ENCODE data around the gene CREB3L2.
"Not testable (repeated sequence)": the region's sequence is repeated elsewhere in the genome, so short reads cannot be mapped to it uniquely, and the experiment has no call there.

CREB3L2 gene

GRCh38 chr7:137986252-137987017 is 15.5 kb downstream of the CREB3L2 start:
- H3K27ac Mint-ChIP-seq: no peak overlapping the region
- no peak for DNase-seq
- H3K4me3 Mint-ChIP-seq: no peak overlapping the region
- peaks cover 5% of the 10 kb centered on the region for H3K4me1 Mint-ChIP-seq
- no peaks in the 10 kb centered on the region for H3K27me3 Mint-ChIP-seq
- ATAC-seq: no peak
- H3K9me3 Mint-ChIP-seq: peaks cover 5 to 20% of the 10 kb centered on the region in 2 donors

DNA sequence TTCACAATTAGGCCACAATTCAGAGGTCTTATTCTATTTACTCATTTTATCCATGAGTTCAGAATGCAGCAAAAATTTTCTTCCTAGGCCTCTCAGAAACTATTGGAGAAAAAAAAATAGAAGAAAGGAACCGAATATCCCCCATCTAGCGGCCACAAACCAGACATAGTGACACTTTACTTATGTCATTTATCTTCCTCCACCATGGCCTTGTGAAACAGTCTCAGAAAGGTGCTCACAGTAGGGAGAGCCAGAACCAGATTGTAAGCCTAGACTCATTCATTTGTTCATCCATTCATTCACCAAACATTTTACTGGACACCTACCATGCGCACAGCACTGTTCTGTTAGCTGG is 16.0 kb downstream of the CREB3L2 start:
- H3K27me3 Mint-ChIP-seq: no peaks in the 10 kb centered on the region
- DNase-seq: no peak
- no peak overlapping the region for H3K27ac Mint-ChIP-seq
- no peak overlapping the region for H3K4me3 Mint-ChIP-seq
- H3K9me3 Mint-ChIP-seq: peaks cover 5 to 20% of the 10 kb centered on the region in 2 donors
- peaks cover 5% of the 10 kb centered on the region for H3K4me1 Mint-ChIP-seq
- no peak for ATAC-seq

GRCh38 chr7:137985253-137985896 is 16.5 kb downstream of the CREB3L2 start:
- no peaks in the 10 kb centered on the region for H3K27me3 Mint-ChIP-seq
- no peak overlapping the region for H3K4me3 Mint-ChIP-seq
- H3K9me3 Mint-ChIP-seq: peaks cover 5 to 20% of the 10 kb centered on the region in 2 donors
- no peak overlapping the region for H3K27ac Mint-ChIP-seq
- no peak for ATAC-seq
- no peak for DNase-seq
- H3K4me1 Mint-ChIP-seq: peaks cover 5% of the 10 kb centered on the region

GRCh38 chr7:137984181-137985041 is 17.5 kb downstream of the CREB3L2 start:
- DNase-seq: no peak
- H3K27ac Mint-ChIP-seq: no peak overlapping the region
- ATAC-seq: no peak
- H3K27me3 Mint-ChIP-seq: no peaks in the 10 kb centered on the region
- H3K4me1 Mint-ChIP-seq: peaks cover 5% of the 10 kb centered on the region
- no peak overlapping the region for H3K4me3 Mint-ChIP-seq
- H3K9me3 Mint-ChIP-seq: peaks cover 5 to 20% of the 10 kb centered on the region in 2 donors

- Mint-ChIP-seq H3K4me3 (no peak overlapping the region), H3K27me3 (no peaks in the 10 kb centered on the region), H3K27ac (no peak overlapping the region), H3K4me1 (peaks cover 5% of the 10 kb centered on the region), H3K9me3 (peaks cover 5 to 20% of the 10 kb centered on the region in 2 donors)
- ATAC-seq: no peak
- DNase-seq: no peak
Measured at GRCh38 chr7:137983323-137984008, 18.4 kb downstream of the CREB3L2 start.

GRCh38 chr7:137982394-137982793 is 19.5 kb downstream of the CREB3L2 start:
- not testable (repeated sequence) for H3K27ac Mint-ChIP-seq, DNase-seq, H3K27me3 Mint-ChIP-seq, ATAC-seq, H3K4me1 Mint-ChIP-seq, H3K4me3 Mint-ChIP-seq
- H3K9me3 Mint-ChIP-seq: peaks cover 5 to 20% of the 10 kb centered on the region in 2 donors

GRCh38 chr7:137981668-137982067 is 20.2 kb downstream of the CREB3L2 start:
- H3K4me3 Mint-ChIP-seq: no peak overlapping the region
- no peaks in the 10 kb centered on the region for H3K27me3 Mint-ChIP-seq
- no peak overlapping the region for H3K27ac Mint-ChIP-seq
- no peak for ATAC-seq
- H3K4me1 Mint-ChIP-seq: peaks cover under 1% of the 10 kb centered on the region
- H3K9me3 Mint-ChIP-seq: peaks cover 5 to 20% of the 10 kb centered on the region in 2 donors
- no peak for DNase-seq

DNA sequence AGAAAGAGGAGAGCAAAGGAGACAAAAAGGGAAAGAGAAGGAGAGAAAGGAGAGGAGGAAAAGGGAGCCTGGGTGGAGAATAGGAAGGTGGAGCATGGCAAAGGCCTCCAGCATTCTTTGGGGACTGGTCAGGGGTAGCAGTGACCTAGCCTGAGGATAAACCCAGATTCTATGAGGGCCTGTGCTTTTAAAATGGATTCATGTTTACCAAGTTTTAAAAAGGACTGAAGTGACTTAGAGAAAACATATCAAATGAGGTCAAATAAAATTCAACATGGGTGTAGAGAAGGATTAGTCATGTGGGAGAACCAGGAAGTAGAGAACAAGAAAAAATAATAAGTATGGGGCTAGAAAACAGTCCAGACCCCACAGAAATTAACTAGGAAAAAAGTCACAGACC is 20.7 kb downstream of the CREB3L2 start:
- Mint-ChIP-seq H3K27me3 (no peaks in the 10 kb centered on the region), H3K4me3 (no peak overlapping the region), H3K9me3 (peaks cover 5 to 20% of the 10 kb centered on the region in 2 donors), H3K27ac (peak overlapping the region; percentile 13 to 62), H3K4me1 (no peaks in the 10 kb centered on the region)
- ATAC-seq: no peak
- DNase-seq: no peak

- H3K27ac Mint-ChIP-seq: peak overlapping the region in 1 of 2 donors; percentile 84
- no peak for DNase-seq
- H3K4me1 Mint-ChIP-seq: no peaks in the 10 kb centered on the region
- no peak for ATAC-seq
- no peaks in the 10 kb centered on the region for H3K27me3 Mint-ChIP-seq
- H3K4me3 Mint-ChIP-seq: no peak overlapping the region
- H3K9me3 Mint-ChIP-seq: peaks cover 5 to 20% of the 10 kb centered on the region in 2 donors
Measured at GRCh38 chr7:137980308-137980707, 21.6 kb downstream of the CREB3L2 start.

DNA sequence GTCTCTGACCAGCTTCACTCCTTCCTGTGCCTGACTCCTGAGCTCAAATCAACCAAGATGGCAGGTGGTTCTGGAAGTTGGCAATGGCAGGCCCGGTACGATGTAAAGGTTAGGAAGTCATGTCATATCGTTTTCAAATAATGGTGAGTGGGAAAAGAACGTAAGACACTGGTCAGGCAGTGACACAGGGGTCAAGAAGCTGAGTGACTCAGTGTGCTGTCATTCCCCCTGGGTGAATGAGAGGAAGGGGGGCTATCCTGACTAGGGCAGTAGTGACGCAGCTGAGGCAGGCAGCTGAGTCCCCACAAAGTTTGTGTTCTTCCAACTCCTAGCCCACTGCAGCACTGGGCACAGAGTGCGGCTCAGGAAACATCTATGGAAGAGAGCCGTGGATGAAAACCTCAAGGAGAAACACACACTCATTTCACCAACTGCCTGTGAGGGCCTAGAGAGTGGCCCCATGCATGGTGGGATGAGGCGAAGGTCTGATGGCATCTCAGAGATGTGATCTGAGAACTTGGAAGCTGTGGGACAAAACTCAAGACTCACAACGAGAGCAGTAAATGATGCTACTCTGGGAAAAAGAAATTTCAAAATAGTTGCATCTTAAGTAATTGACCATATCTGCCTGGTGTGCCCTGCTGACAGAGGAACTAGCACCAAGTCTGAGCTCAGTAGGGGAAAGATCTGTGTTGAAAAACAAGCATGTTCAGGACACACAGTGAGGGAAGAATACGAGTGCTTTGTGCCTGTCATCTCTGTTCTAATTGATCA is 23.2 kb downstream of the CREB3L2 start:
- H3K4me1 Mint-ChIP-seq: no peaks in the 10 kb centered on the region
- no peaks in the 10 kb centered on the region for H3K27me3 Mint-ChIP-seq
- ATAC-seq (no peak), DNase-seq (no peak)
- H3K9me3 Mint-ChIP-seq: peaks cover 5 to 14% of the 10 kb centered on the region in 2 donors
- H3K27ac Mint-ChIP-seq: no peak overlapping the region
- H3K4me3 Mint-ChIP-seq: no peak overlapping the region

GRCh38 chr7:137977173-137977572 is 24.7 kb downstream of the CREB3L2 start:
- no peak overlapping the region for H3K27ac Mint-ChIP-seq
- ATAC-seq: no peak
- H3K4me3 Mint-ChIP-seq: no peak overlapping the region
- H3K27me3 Mint-ChIP-seq: no peaks in the 10 kb centered on the region
- DNase-seq: no peak
- no peaks in the 10 kb centered on the region for H3K9me3 Mint-ChIP-seq
- no peaks in the 10 kb centered on the region for H3K4me1 Mint-ChIP-seq

DNA sequence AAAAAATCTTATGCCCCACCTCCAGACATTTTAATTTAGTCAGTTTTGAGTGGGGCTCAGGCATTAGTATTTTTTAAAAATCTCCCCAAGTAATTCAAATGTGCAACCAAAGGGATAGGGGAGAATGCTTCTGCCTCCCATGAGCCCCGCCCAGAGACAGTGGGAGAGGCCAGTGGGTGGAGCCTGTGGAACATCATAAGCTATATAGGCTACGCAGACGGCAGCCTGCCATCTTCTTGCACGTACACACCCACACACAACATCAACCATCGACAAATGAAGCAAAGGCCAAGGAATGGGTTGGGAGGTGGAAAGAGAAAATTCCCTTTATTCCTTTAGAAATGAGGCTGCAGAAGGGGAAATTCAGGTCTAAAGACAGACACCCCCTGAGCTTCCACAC is 25.2 kb downstream of the CREB3L2 start:
- Mint-ChIP-seq H3K27me3 (no peaks in the 10 kb centered on the region), H3K9me3 (no peaks in the 10 kb centered on the region), H3K27ac (no peak overlapping the region), H3K4me3 (no peak overlapping the region), H3K4me1 (no peaks in the 10 kb centered on the region)
- ATAC-seq (no peak), DNase-seq (no peak)

GRCh38 chr7:137976232-137976631 is 25.7 kb downstream of the CREB3L2 start:
- DNase-seq (no peak), ATAC-seq (no peak)
- Mint-ChIP-seq H3K4me1 (no peaks in the 10 kb centered on the region), H3K27me3 (no peaks in the 10 kb centered on the region), H3K27ac (no peak overlapping the region), H3K4me3 (no peak overlapping the region), H3K9me3 (no peaks in the 10 kb centered on the region)

DNA sequence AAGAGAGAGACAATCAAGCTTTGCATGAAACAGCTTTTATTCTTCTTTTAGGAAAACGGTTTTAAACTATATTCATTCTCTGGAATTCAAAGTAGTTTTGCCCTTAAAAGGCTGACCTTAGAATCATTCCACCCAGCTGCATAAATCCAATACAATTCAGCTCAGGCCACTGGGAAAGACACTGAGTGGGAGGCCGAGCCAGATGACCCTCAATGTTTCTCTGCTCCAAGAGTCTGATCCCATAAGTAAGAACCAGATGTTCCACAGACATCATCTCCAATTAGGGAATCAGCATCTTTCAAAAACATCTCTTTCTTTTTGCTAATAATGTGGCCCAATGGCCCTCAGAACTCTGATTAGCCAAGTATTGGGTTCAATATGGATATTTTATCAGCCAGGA is 26.1 kb downstream of the CREB3L2 start:
- Mint-ChIP-seq H3K9me3 (no peaks in the 10 kb centered on the region), H3K4me1 (no peaks in the 10 kb centered on the region), H3K4me3 (no peak overlapping the region), H3K27ac (no peak overlapping the region), H3K27me3 (no peaks in the 10 kb centered on the region)
- DNase-seq: no peak
- no peak for ATAC-seq

DNA sequence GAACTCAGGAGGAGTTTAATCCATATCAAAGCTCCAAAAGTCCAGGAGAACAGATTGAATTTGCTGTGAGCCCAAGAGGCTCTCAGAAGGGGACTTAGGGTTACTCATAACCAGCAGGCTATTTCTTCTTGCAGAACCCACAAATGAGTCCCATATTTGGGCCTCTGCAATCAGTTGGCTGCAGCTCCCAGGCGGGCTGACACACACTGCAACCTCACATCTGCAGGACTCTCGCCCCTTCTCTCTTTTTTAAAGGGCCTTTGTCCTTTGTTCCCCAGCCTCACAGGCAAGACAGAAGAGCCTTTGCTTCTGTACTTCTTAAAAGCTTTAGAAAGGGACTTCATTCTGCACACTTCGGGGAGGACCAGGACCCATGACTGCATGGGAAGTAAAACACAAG is 26.7 kb downstream of the CREB3L2 start:
- Mint-ChIP-seq H3K4me3 (no peak overlapping the region), H3K9me3 (no peaks in the 10 kb centered on the region), H3K4me1 (no peaks in the 10 kb centered on the region), H3K27ac (no peak overlapping the region), H3K27me3 (no peaks in the 10 kb centered on the region)
- ATAC-seq: no peak
- no peak for DNase-seq
